Gastroesophageal sphincter (tissue), 3 donors: ENCODE results near the gene CTNNBIP1.

ENCODE experiments used
- CTCF ChIP-seq, 4 experiments: fragments of 200-600 bp in 2 of 4; fragments of 450-650 bp in 2 of 4; sonication (generic) in 1 of 4; IDR thresholded peaks; one replicate each; pipeline ENCODE4 v1.5.1; 2017 to 2019; ENCODE audit warnings: antibody characterized with exemption in 4 of 4, mild to moderate bottlenecking in 2 of 4, moderate library complexity in 2 of 4
- EP300 ChIP-seq: sonication (generic); formaldehyde crosslinking; IDR thresholded peaks from one replicate; pipeline ENCODE4 v1.6.1; 2017; ENCODE audit warnings: antibody characterized with exemption, mild to moderate bottlenecking
- POLR2A ChIP-seq, 2 donors: fragments of 450-650 bp; IDR thresholded peaks; one replicate each; pipeline ENCODE4 v1.6.1; 2017; ENCODE audit warnings: antibody characterized with exemption in 2 of 2, mild to moderate bottlenecking in 2 of 2, moderate library complexity in 1 of 2
- POLR2AphosphoS5 ChIP-seq: sonication (generic); formaldehyde crosslinking; IDR thresholded peaks from one replicate; pipeline ENCODE4 v1.6.1; 2017; ENCODE audit warnings: antibody characterized with exemption

- TF ChIP-seq POLR2AphosphoS5: no peak
- TF ChIP-seq CTCF (IDR thresholded peaks at IDR 0.05): no peak
- TF ChIP-seq POLR2A (IDR thresholded peaks at IDR 0.05): no peak
- no peak for TF ChIP-seq EP300
Measured at GRCh38 chr1:9872430-9873165, 37.5 kb downstream of the CTNNBIP1 start.
